ENCODE results near the gene C1D. TPM values are rescaled to one million over a fixed set of nuclear protein-coding genes. Genes with fewer than 3 reads are reported as not detected.

The C1D gene, protein sequence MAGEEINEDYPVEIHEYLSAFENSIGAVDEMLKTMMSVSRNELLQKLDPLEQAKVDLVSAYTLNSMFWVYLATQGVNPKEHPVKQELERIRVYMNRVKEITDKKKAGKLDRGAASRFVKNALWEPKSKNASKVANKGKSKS
- total RNA-seq (ENCODE audit: low replicate concordance) = 19.6 and 26.7 TPM in 2 replicates
- long read RNA-seq, partial matches to known transcripts = 0 of 5 reads
- long read RNA-seq, other reads (novel, unspliced or antisense) = 2 of 5 reads

- Mint-ChIP-seq H3K27ac (peak within 1 kb of the TSS; percentile 97), H3K27me3 (peaks cover 15% of the 10 kb centered on the region), H3K9me3 (no peaks in the 10 kb centered on the region), H3K36me3 (no peaks in the 10 kb centered on the region), H3K4me3 (peak within 1 kb of the TSS; percentile 96), H3K4me1 (ENCODE audit: unreplicated experiment) (peaks cover 23% of the 10 kb centered on the region)
- DNase-seq (ENCODE audit: extremely low spot score, unreplicated experiment) = peak; percentile 95
- TF ChIP-seq, protein P1, sequence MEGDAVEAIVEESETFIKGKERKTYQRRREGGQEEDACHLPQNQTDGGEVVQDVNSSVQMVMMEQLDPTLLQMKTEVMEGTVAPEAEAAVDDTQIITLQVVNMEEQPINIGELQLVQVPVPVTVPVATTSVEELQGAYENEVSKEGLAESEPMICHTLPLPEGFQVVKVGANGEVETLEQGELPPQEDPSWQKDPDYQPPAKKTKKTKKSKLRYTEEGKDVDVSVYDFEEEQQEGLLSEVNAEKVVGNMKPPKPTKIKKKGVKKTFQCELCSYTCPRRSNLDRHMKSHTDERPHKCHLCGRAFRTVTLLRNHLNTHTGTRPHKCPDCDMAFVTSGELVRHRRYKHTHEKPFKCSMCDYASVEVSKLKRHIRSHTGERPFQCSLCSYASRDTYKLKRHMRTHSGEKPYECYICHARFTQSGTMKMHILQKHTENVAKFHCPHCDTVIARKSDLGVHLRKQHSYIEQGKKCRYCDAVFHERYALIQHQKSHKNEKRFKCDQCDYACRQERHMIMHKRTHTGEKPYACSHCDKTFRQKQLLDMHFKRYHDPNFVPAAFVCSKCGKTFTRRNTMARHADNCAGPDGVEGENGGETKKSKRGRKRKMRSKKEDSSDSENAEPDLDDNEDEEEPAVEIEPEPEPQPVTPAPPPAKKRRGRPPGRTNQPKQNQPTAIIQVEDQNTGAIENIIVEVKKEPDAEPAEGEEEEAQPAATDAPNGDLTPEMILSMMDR (conservative IDR thresholded peaks at IDR 0.05) = no peak
Observed at GRCh38 chr2:68062680-68063387, at the start of gene C1D. Gene C1D, minus strand, starts transcription at chr2:68063004. Its CDS starts 15,694 bp downstream, at chr2:68047310.

GRCh38 chr2:68110102-68110501 is 47.3 kb upstream of the C1D start:
- H3K9me3 Mint-ChIP-seq = no peaks in the 10 kb centered on the region
- TF ChIP-seq, protein P1 (conservative IDR thresholded peaks at IDR 0.05) = no peak
- H3K4me1 Mint-ChIP-seq (ENCODE audit: unreplicated experiment) = no peaks in the 10 kb centered on the region
- H3K36me3 Mint-ChIP-seq = no peaks in the 10 kb centered on the region
- no peak for DNase-seq (ENCODE audit: extremely low spot score, unreplicated experiment)
- no peaks in the 10 kb centered on the region for H3K27me3 Mint-ChIP-seq
- no peak overlapping the region for H3K4me3 Mint-ChIP-seq
- no peak overlapping the region for H3K27ac Mint-ChIP-seq

- H3K9me3 Mint-ChIP-seq = no peaks in the 10 kb centered on the region
- H3K27me3 Mint-ChIP-seq = no peaks in the 10 kb centered on the region
- H3K36me3 Mint-ChIP-seq = no peaks in the 10 kb centered on the region
- no peaks in the 10 kb centered on the region for H3K4me1 Mint-ChIP-seq (ENCODE audit: unreplicated experiment)
- TF ChIP-seq, protein P1 (conservative IDR thresholded peaks at IDR 0.05) = no peak
- no peak overlapping the region for H3K27ac Mint-ChIP-seq
- no peak overlapping the region for H3K4me3 Mint-ChIP-seq
- DNase-seq (ENCODE audit: extremely low spot score, unreplicated experiment) = no peak
Observed at GRCh38 chr2:68108120-68108519, 45.3 kb upstream of the C1D start.

DNA sequence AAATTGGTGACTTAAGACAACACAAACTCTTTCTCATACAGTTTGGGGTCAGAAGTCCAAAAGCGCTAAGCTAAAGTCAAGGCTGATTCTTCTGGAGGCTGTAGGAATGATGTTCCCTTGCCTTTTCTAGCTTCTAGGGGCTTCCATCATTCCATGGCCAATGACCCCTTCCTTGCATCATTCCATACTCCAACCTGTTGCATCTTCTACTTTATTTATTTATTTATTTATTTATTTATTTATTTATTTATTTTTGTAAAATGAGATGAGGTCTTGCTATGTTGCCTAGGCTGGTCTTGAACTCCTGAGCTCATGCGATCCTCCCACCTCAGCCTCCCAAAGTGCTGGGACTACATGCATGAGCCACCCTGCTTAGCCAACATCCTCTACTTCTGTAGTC is 44.7 kb upstream of the C1D start:
- Mint-ChIP-seq H3K9me3 (no peaks in the 10 kb centered on the region), H3K4me3 (no peak overlapping the region), H3K27ac (no peak overlapping the region), H3K4me1 (ENCODE audit: unreplicated experiment) (no peaks in the 10 kb centered on the region), H3K36me3 (no peaks in the 10 kb centered on the region), H3K27me3 (no peaks in the 10 kb centered on the region)
- TF ChIP-seq, protein P1 (conservative IDR thresholded peaks at IDR 0.05) = no peak
- no peak for DNase-seq (ENCODE audit: extremely low spot score, unreplicated experiment)

DNA sequence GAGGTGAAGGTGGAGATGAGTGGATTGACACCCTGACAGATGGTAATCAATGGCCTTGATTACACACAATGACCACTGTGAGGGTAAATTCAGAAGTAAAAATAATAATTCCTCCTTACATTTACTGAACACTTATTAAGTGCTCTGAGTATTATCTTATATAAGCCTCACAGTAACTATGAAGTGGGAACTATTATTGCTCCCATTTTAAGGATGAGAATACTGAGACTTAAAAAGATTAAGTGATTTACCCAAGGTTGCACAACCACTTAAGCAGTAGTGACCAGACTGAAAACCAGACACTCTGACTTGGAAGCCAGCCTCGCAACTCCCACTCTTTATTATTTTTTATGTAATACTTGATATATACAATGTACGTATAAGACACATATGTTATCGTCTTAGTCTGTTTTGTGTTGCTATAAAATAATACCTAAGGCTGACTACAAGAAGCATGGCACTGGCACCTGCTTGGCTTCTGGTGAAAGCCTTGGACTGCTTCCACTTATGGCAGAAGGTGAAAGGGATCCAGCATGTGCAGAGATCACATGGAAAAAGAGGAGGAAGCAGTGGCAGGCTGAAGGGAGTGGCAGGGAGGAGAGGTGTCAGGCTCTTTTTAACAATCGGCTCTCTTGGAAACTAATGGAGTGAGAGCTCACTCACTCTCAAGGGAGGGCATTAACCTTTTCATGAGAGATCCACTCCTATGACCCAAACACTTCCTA is 41.5 kb upstream of the C1D start:
- no peaks in the 10 kb centered on the region for H3K9me3 Mint-ChIP-seq
- no peaks in the 10 kb centered on the region for H3K27me3 Mint-ChIP-seq
- no peak for DNase-seq (ENCODE audit: extremely low spot score, unreplicated experiment)
- no peak overlapping the region for H3K27ac Mint-ChIP-seq
- TF ChIP-seq, protein P1 (conservative IDR thresholded peaks at IDR 0.05) = no peak
- no peak overlapping the region for H3K4me3 Mint-ChIP-seq
- H3K36me3 Mint-ChIP-seq = no peaks in the 10 kb centered on the region
- no peaks in the 10 kb centered on the region for H3K4me1 Mint-ChIP-seq (ENCODE audit: unreplicated experiment)

Measured in type B pancreatic cell (in vitro differentiated cells).